MM.1S (cell line): ENCODE results near the gene COL18A1.
A peak's percentile ranks its signal among the peaks of the same experiment; 100 is the strongest.

Experiments used
- DNase-seq: peaks from one replicate; pipeline ENCODE4 v3.0.0-alpha.2; 2015
- H2AFZ ChIP-seq: fragments of 300-600 bp; sonication (generic); 2 replicates; pipeline ENCODE4 v1.6.0; 2016; ENCODE audit warnings: antibody characterized with exemption, low read length
- H3F3A ChIP-seq: fragments of 300-600 bp; sonication (generic); 2 replicates; pipeline ENCODE4 v1.6.1; 2016; ENCODE audit warnings: mild to moderate bottlenecking, antibody characterized with exemption, low read length, moderate library complexity, mixed read lengths; ENCODE audit not compliant: insufficient read depth
- H3K27ac ChIP-seq: fragments of 300-600 bp; sonication (generic); 2 replicates; pipeline ENCODE4 v1.5.1; 2016; ENCODE audit warnings: mild to moderate bottlenecking, low read length
- H3K27me3 ChIP-seq: fragments of 300-600 bp; sonication (generic); replicated peaks from 2 replicates; pipeline ENCODE4 v1.6.0; 2016; ENCODE audit warnings: low read length; ENCODE audit not compliant: insufficient read depth
- H3K36me3 ChIP-seq: fragments of 300-600 bp; sonication (generic); replicated peaks from 2 replicates; pipeline ENCODE4 v1.6.1; 2016; ENCODE audit warnings: mild to moderate bottlenecking, low read length, mixed read lengths; ENCODE audit not compliant: insufficient read depth
- H3K4me1 ChIP-seq: fragments of 300-600 bp; sonication (generic); 2 replicates; pipeline ENCODE4 v1.6.1; 2016; ENCODE audit warnings: low read length, mixed read lengths
- H3K4me2 ChIP-seq: fragments of 300-600 bp; sonication (generic); 2 replicates; pipeline ENCODE4 v1.6.0; 2016; ENCODE audit warnings: low read depth, low read length
- H3K4me3 ChIP-seq: fragments of 300-600 bp; sonication (generic); 2 replicates; pipeline ENCODE4 v1.5.1; 2016; ENCODE audit warnings: low read length, mixed read lengths
- H3K79me2 ChIP-seq: fragments of 300-600 bp; sonication (generic); 2 replicates; pipeline ENCODE4 v1.6.1; 2016; ENCODE audit warnings: mixed run types, low read length, mixed read lengths
- H3K9ac ChIP-seq: fragments of 300-600 bp; sonication (generic); 2 replicates; pipeline ENCODE4 v1.6.1; 2016; ENCODE audit warnings: low read length, mixed read lengths
- H3K9me2 ChIP-seq: fragments of 300-600 bp; sonication (generic); replicated peaks from 2 replicates; pipeline ENCODE4 v1.6.1; 2016; ENCODE audit warnings: mild to moderate bottlenecking, low read length, mixed read lengths; ENCODE audit not compliant: insufficient read depth
- H3K9me3 ChIP-seq: fragments of 300-600 bp; sonication (generic); replicated peaks from 2 replicates; pipeline ENCODE4 v1.6.1; 2016; ENCODE audit warnings: mild to moderate bottlenecking, low read length, mixed read lengths; ENCODE audit not compliant: insufficient read depth
- H4K20me1 ChIP-seq: fragments of 300-600 bp; sonication (generic); 2 replicates; pipeline ENCODE4 v1.6.1; 2016; ENCODE audit warnings: mild to moderate bottlenecking, low read length, moderate library complexity, mixed read lengths; ENCODE audit not compliant: insufficient read depth
- CTCF ChIP-seq: fragments of 300-600 bp; sonication (generic); IDR thresholded peaks from 2 replicates; pipeline ENCODE4 v1.5.1; 2016; ENCODE audit warnings: antibody characterized with exemption, low read length, mixed read lengths
- EZH2 ChIP-seq: fragments of 300-600 bp; sonication (generic); optimal IDR thresholded peaks from 2 replicates; pipeline ENCODE3; 2017; ENCODE audit warnings: low read depth, mild to moderate bottlenecking, antibody characterized with exemption, low read length, mixed read lengths
- EZH2phosphoT487 ChIP-seq: fragments of 300-600 bp; sonication (generic); IDR thresholded peaks from 2 replicates; pipeline ENCODE4 v1.6.1; 2018; ENCODE audit warnings: antibody characterized with exemption, low read length

Gene COL18A1

GRCh38 chr21:45370575-45370974, 34.4 kb upstream of the COL18A1 start:
- Histone ChIP-seq H3K9me2 (no peaks in the 10 kb centered on the region), H3F3A (no peaks in the 10 kb centered on the region), H3K27me3 (peaks cover 94% of the 10 kb centered on the region), H3K36me3 (no peaks in the 10 kb centered on the region), H3K4me1 (no peaks in the 10 kb centered on the region), H3K27ac (no peak overlapping the region), H3K79me2 (no peaks in the 10 kb centered on the region), H4K20me1 (no peaks in the 10 kb centered on the region), H3K4me2 (no peak overlapping the region), H3K9me3 (no peaks in the 10 kb centered on the region), H2AFZ (no peak overlapping the region), H3K9ac (no peak overlapping the region), H3K4me3 (no peak overlapping the region)
- no peak for TF ChIP-seq CTCF
- TF ChIP-seq EZH2phosphoT487 = no peak
- no peak for TF ChIP-seq EZH2
- no peak for DNase-seq

GRCh38 chr21:45371081-45371480, 33.9 kb upstream of the COL18A1 start:
- Histone ChIP-seq H3K9me2 (no peaks in the 10 kb centered on the region), H3K36me3 (no peaks in the 10 kb centered on the region), H3K27me3 (peaks cover 92% of the 10 kb centered on the region), H3K9me3 (no peaks in the 10 kb centered on the region), H3K4me1 (no peaks in the 10 kb centered on the region), H3F3A (no peaks in the 10 kb centered on the region), H4K20me1 (no peaks in the 10 kb centered on the region), H3K79me2 (no peaks in the 10 kb centered on the region), H2AFZ (no peak overlapping the region), H3K4me2 (no peak overlapping the region), H3K27ac (no peak overlapping the region), H3K4me3 (no peak overlapping the region), H3K9ac (no peak overlapping the region)
- no peak for DNase-seq
- no peak for TF ChIP-seq EZH2
- TF ChIP-seq EZH2phosphoT487 = no peak; the same call in 1 of the 2 replicates
- no peak for TF ChIP-seq CTCF

- Histone ChIP-seq H3K4me1 (no peaks in the 10 kb centered on the region), H3K27me3 (peaks cover 86% of the 10 kb centered on the region), H3F3A (no peaks in the 10 kb centered on the region), H3K36me3 (no peaks in the 10 kb centered on the region), H3K4me3 (no peak overlapping the region), H3K9me2 (no peaks in the 10 kb centered on the region), H2AFZ (no peak overlapping the region), H3K4me2 (no peak overlapping the region), H4K20me1 (no peaks in the 10 kb centered on the region), H3K79me2 (no peaks in the 10 kb centered on the region), H3K9me3 (no peaks in the 10 kb centered on the region), H3K9ac (no peak overlapping the region), H3K27ac (no peak overlapping the region)
- no peak; the same call in 1 of the 2 replicates for TF ChIP-seq EZH2phosphoT487
- TF ChIP-seq EZH2 = peak; percentile 18
- DNase-seq = no peak
These were observed 33.3 kb upstream of the COL18A1 start for GRCh38 chr21:45371655-45372054.

GRCh38 chr21:45372732-45373355, 32.1 kb upstream of the COL18A1 start:
- Histone ChIP-seq H3K79me2 (no peaks in the 10 kb centered on the region), H3K9ac (no peak overlapping the region), H3K4me3 (no peak overlapping the region), H3K9me2 (no peaks in the 10 kb centered on the region), H3K4me2 (no peak overlapping the region), H3K9me3 (no peaks in the 10 kb centered on the region), H2AFZ (no peak overlapping the region), H3K36me3 (no peaks in the 10 kb centered on the region), H4K20me1 (no peaks in the 10 kb centered on the region), H3K27me3 (peaks cover 74% of the 10 kb centered on the region), H3K27ac (no peak overlapping the region), H3K4me1 (no peaks in the 10 kb centered on the region), H3F3A (no peaks in the 10 kb centered on the region)
- TF ChIP-seq CTCF (no peak), EZH2 (no peak), EZH2phosphoT487 (no peak)
- no peak for DNase-seq
